G401.6 (cell line): ENCODE measurements around the gene CAMSAP1.
"Not testable (repeated sequence)": the region's sequence is repeated elsewhere in the genome, so short reads cannot be mapped to it uniquely, and the experiment has no call there.

ENCODE experiments used
- FAIRE-seq: peaks from 2 replicates; lab custom pipeline; 2012; peaks lifted over from hg19 to GRCh38; lab: Jason Lieb, UNC

Gene CAMSAP1

GRCh38 chr9:135907431-135908092 lies at the start of gene CAMSAP1:
Gene CAMSAP1 (minus strand): TSS chr9:135907546. CDS start chr9:135907159, 387 bp downstream.
- FAIRE-seq = no peak

- no peak for FAIRE-seq
These were observed 49.4 kb upstream of the CAMSAP1 start for GRCh38 chr9:135956802-135957174.

- no peak for FAIRE-seq
These were observed 48.8 kb upstream of the CAMSAP1 start for GRCh38 chr9:135955934-135956801.

- FAIRE-seq = no peak
These were observed 45.4 kb upstream of the CAMSAP1 start for GRCh38 chr9:135952664-135953206.

- FAIRE-seq = no peak
These were observed 44.7 kb upstream of the CAMSAP1 start for GRCh38 chr9:135951889-135952663.

GRCh38 chr9:135951310-135951709 lies 44.0 kb upstream of the CAMSAP1 start:
- not testable (repeated sequence) for FAIRE-seq

- not testable (repeated sequence) for FAIRE-seq
These were observed 43.5 kb upstream of the CAMSAP1 start for GRCh38 chr9:135950841-135951240.

DNA sequence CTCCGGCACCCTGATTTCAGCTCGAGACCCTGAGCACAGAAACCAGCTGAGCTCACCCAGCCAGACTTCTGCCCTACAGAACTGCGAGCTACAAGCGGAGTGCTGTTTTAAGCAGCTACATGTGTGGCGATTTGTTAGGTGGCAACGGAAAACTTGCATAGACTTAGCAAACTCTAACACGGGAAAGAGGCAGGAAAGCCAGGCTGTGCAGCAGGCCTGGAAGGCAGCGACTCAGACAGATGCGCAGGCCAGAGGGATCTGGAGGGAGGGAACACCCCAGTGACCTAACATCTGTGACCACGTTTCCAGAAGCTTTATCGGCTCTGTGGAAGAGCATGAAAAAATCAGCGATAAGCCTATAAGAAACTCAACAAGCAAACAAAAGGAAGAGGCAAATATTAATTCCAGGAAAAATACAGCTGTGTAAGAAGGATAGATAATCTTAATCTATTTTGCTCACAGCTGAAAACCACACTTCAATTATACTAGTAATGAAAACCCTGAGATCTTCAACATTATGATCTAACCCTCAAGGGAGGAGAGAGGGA lies 42.9 kb upstream of the CAMSAP1 start:
- no peak for FAIRE-seq

- no peak for FAIRE-seq
These were observed 42.3 kb upstream of the CAMSAP1 start for GRCh38 chr9:135949501-135950134.

DNA sequence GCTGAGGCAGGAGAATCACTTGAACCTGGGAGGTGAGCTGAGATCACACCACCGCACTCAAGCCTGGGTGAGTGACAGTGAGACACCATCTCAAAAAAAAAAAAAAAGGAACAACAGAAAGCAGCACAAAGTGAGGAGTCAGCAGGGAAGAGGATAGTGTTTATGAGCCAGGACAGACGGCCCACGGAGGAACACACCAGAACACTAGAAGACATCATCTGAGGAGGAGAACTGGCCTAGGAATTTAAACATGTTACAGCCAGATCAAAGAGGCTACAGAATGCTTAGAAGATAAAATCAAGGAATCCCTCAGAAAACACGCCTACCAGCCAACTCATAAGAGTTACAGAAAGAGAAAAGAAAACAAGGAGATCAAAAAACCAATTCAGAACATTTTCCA lies 41.6 kb upstream of the CAMSAP1 start:
- no peak for FAIRE-seq

GRCh38 chr9:135948446-135948845 lies 41.1 kb upstream of the CAMSAP1 start:
- no peak for FAIRE-seq

DNA sequence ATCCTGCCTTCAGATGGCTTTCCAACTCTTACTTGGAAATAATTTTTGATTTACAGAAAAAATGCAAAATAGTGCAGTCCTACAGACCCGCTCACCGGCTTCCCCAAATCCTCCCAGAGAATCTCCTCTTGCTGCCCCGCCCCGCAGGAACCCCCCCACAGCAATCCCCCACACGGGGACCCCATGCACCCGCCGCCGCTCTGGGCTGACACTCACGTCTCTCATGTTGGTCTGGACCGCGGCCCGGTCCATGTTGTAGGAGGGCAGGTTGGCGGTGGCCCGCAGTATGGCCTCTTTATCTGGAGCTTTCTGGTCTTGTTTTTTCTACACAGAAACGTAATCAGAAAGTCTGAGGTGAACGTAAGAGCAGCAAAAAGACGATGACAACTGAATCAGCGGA lies 40.2 kb upstream of the CAMSAP1 start:
- FAIRE-seq = no peak

- FAIRE-seq = not testable (repeated sequence)
These were observed 39.8 kb upstream of the CAMSAP1 start for GRCh38 chr9:135947105-135947504.

GRCh38 chr9:135946392-135946994 lies 39.1 kb upstream of the CAMSAP1 start:
- no peak for FAIRE-seq

DNA sequence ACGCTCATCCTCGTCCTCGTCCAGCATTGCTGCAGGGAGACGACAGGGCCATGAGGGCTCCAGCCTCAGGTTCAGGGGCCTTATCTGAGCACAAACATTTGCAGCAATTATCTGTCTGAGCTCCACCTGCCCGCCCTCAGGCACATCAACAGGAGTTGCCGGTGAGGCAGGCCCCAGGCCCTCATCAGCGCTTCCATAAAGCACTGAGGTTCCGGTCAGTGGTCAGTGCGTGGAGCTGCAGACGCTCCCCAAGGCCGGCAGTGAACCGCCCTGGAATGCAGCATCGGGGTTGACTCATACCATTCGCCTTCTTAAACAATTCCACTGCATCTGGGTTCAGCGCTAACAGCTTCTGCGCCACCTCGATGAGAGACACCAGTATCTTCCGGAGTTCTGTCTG lies 38.6 kb upstream of the CAMSAP1 start:
- no peak for FAIRE-seq

DNA sequence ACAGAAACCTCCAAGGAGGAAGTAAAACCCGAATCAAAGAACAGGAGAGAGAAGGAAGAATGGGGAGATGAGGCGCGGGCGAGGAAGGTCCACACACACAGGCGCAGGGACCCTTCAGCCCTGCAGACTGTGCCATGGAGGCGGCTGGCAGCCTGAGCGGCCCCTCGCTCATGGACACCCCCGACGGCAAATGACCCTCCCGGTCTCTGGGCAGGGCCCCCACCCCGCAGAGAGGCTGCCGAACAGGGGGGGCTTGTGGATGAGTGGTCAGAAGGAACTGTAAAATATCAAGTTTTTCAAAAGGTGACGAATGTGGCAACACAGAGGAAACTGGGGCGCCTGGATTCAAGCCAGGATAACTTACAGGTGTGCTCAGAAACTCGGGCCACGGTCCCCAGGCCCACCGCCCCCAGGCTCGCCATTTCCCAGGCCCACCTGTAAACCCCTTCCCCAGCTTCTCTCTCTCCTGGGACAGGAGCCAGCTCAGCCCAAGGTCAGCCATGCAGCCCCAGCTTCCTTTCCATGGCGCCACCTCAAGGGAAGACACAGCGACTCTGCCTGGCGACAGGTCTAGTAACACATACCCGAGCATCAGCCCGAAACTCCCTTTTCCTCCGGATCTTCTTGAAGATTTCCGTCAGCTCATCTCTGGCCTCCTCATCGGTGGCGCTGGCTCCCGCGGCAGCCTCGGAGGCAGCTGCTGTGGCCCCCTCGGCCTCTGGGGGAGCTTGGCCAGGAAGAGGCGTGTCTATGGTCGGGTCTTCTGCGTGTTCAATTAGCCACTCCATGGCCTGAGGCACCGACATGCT lies 37.3 kb upstream of the CAMSAP1 start:
- no peak for FAIRE-seq

DNA sequence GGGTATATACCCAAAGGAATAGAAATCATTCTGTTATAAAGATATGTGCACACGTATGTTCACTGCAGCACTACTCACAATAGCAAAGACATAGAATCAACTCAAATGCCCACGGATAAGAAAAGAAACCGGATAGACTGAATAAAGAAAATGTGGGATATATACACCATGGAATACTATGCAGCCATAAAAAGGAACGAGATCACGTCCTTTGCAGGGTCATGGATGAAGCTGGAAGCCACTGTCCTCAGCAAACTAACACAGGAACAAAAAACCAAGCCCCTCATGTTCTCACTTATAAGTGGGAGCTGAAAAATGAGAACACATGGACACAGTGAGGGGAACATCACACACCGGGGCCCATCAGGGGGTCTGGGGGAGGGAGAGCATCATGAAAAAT lies 36.3 kb upstream of the CAMSAP1 start:
- not testable (repeated sequence) for FAIRE-seq

DNA sequence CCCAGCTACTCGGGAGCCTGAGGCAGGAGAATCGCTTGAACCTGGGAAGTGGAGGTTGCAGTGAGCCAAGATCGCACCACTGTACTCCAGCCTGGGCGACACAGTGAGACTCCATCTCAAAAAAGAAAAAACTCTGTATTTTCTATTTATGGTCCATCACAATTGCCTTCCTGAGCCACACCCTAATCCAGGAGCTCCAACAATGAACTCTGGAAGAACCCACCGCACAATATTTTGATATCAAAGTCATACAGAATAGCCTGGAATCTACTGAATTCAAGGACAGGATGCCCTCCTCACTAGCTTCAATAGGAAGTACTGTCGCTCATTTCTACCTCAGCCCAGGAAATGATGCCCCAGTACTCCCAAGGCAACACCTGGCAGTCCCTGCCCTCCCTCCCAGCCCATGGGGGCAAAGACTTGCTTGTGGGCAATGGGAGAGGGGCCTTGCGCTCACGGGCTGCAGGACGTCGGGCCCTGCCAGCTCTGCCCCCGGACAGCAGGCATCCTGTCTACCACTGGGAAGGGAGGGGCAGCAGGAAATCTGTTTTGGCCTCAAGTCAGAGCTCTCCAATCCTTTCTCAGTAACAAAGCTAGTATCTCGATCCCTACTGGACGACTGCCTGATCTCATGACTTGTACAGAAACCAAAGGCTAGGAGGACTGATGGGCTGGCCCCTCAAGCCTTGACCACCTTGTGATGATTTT lies 34.1 kb upstream of the CAMSAP1 start:
- FAIRE-seq = no peak

DNA sequence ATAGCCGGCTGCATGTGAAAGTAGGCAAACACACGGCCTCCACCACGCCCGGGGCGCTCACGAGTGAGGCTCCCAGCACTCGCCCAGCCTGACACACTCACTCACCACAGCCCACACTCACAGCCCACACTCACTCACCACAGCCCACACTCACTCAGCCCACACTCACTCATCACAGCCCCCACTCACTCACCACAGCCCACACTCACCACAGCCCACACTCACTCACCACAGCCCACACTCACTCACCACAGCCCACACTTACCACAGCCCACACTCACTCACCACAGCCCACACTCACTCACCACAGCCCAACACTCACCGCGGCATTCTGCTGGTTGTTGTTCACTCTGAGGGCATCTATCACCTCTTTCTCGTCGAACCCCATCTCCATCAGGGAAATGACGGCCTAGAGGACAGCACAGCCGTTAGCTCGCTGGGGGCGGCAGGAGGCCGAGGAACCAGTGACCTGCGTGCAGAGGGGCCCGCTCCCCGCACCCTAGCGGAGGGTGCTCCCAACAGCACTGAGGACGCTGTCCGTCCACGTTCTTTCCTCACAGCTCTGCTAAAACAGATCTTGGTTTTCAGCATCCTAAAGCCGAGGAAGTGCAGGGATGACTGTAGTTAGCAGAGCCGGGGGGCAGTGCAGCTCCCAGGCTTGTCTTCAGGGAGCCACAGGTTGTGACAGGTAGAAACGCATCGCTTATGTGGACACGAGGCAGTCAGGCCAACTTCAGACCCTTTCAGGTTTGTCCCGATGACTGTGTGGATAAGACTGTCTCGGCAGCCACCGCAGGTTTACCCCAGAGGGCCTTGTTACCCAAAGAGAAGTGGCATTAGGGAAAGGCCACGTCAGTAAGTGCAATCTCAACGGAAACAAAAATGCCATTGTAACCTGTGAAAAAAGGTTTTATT lies 32.3 kb upstream of the CAMSAP1 start:
- no peak for FAIRE-seq
